Kidney (tissue), 14 donors: ENCODE data around the gene FIBCD1. TPM values are rescaled to one million over a fixed set of nuclear protein-coding genes. Genes with fewer than 3 reads are reported as not detected.

Source experiments
- DNase-seq, 5 donors: peaks; one replicate each; pipeline ENCODE4 v3.0.0-alpha.2; 2013 to 2020
- FAIRE-seq: peaks from 2 replicates; lab custom pipeline; 2012; peaks lifted over from hg19 to GRCh38; lab: Jason Lieb, UNC
- H3K27ac ChIP-seq, 2 donors: one replicate each; pipeline ENCODE4 v1.7.0; 2013; ENCODE audit warnings: low read depth in 2 of 2, low read length in 2 of 2, inconsistent platforms in 1 of 2
- H3K27me3 ChIP-seq: one replicate; pipeline ENCODE4 v1.7.1; 2013; ENCODE audit warnings: low read length, inconsistent platforms; ENCODE audit not compliant: control insufficient read depth, insufficient read depth
- H3K36me3 ChIP-seq, 3 donors: one replicate each; pipeline versions ENCODE4 v1.7.0 to v1.7.1; 2013; ENCODE audit warnings: low read length in 3 of 3, control low read depth in 1 of 3, inconsistent platforms in 1 of 3; ENCODE audit not compliant: insufficient read depth in 3 of 3, control insufficient read depth in 2 of 3
- H3K4me1 ChIP-seq, 3 donors: one replicate each; pipeline versions ENCODE4 v1.7.0 to v1.7.1; 2013; ENCODE audit warnings: low read length in 3 of 3, inconsistent platforms in 1 of 3, low read depth in 1 of 3; ENCODE audit not compliant: control insufficient read depth in 2 of 3, insufficient read depth in 2 of 3
- H3K4me3 ChIP-seq, 3 donors: one replicate each; pipeline versions ENCODE4 v1.7.0 to v1.8.1; 2013; ENCODE audit warnings: low read length in 3 of 3, control low read depth in 1 of 3, inconsistent platforms in 1 of 3
- H3K9ac ChIP-seq, 3 donors: one replicate each; pipeline versions ENCODE4 v1.7.0 to v1.7.1; 2013; ENCODE audit warnings: low read length in 3 of 3, control low read depth in 1 of 3, inconsistent platforms in 1 of 3
- H3K9me3 ChIP-seq, 3 donors: one replicate each; pipeline versions ENCODE4 v1.7.0 to v1.7.1; 2013; ENCODE audit warnings: low read length in 3 of 3, control low read depth in 1 of 3, inconsistent platforms in 1 of 3; ENCODE audit not compliant: control insufficient read depth in 2 of 3, insufficient read depth in 1 of 3
- CTCF ChIP-seq: IDR thresholded peaks from 3 replicates; pipeline ENCODE4 v1.5.1; 2012; ENCODE audit warnings: mild to moderate bottlenecking, moderate library complexity, borderline replicate concordance; ENCODE audit not compliant: insufficient read depth; ENCODE audit errors: extremely low read depth
- intact Hi-C: fragments of 100-400 bp; cut with DNase I; formaldehyde crosslinking; loops from one replicate; pipeline ENCODE4 v1.11.1; 2022
- polyA plus RNA-seq: library from polyadenylated mRNA; stranded (reverse); fragments of 350-450 nt; fragmentation: Illumina TruSeq; extraction: RNeasy Lipid Tissue Mini Kit (QIAGEN cat#74804); gene quantifications from one replicate; pipeline ENCODE4 v1.2.3, GENCODE V29; 2014; ENCODE audit warnings: low read depth, low replicate concordance; ENCODE audit not compliant: insufficient read depth
- total RNA-seq: library from RNA; stranded (reverse); fragmentation: NEBNext Ultra II Directional; extraction: Animal tissue kit (Norgen Biotek cat#: 25700); gene quantifications from one replicate; pipeline ENCODE4 v1.2.1, GENCODE V29; 2021
- donor health status: control.
- donor health status: control.
- donor health status: control.
- donor health status: control.
- donor health status: control.
- donor health status: DM: yes; HTN: yes; CAD: no.
- donor health status: Normal renal cell carcinoma (clear cell type).

FIBCD1 gene
- total and polyA plus RNA-seq, 2 donors from 2014 or later = 0.25 TPM; not detected in 1

DNA sequence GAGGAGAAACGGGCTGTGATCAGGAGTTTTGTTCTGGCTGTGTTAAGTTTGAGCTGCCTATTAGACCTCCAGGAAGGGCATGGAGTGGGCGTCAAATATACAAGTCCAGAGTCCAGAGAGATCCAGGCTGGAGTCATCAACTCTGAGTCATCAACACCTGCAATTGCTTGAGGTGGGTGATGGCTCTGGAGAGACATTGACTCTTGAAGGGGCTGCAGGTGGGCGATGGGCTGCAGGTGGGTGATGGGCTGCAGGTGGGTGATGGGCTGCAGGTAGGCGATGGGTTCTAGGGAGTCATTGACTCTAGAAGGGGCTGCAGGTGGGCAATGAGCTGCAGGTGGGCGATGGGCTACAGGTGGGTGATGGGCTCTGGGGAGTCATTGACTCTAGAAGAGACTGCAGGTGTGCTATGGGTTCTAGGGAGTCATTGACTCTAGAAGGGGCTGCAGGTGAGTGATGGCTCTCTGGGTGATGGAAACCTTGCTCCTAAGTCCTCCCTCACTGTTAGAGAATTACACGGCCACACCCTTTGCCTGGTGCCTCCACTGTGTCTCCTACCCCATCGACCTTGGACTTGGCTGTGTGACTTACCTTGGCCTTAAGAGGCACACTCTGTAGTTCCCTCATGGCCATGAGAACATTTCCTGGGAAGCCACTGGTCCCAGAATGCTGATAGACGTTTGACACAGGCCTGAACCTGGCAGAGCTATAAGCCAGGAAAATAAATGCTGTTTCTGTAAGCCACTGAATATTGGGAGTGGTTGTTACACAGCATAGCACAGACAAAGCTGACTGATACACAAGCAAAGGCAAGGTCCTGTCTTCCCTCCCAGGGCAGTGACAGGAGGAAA is 10.4 kb upstream of the FIBCD1 start:
- Histone ChIP-seq H3K36me3 (no peaks in the 10 kb centered on the region), H3K9ac (no peak overlapping the region), H3K27ac (no peak overlapping the region), H3K4me3 (no peak overlapping the region), H3K27me3 (no peaks in the 10 kb centered on the region), H3K9me3 (no peaks in the 10 kb centered on the region), H3K4me1 (no peaks in the 10 kb centered on the region)
- FAIRE-seq (no peak), DNase-seq (no peak)
- TF ChIP-seq CTCF = no peak
- intact Hi-C loops = no loop called here

DNA sequence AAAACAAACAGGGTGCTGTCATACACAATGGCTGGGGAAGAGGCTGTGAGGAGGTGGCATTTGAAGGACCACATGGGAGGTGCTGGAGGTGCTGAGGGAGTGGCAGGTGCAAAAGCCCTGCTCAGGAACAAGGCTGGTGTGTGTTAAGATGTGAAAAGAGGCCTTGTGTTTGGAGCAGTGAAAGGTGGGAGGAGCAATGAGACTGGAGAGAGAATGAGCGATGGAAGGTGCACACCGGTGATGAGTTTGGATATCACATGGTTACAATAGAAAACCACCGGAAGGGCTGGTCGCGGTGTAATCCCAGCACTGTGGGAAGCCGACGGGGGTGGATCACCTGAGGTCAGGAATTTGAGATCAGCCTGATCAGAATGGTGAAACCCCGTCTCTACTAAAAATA is 9.2 kb upstream of the FIBCD1 start:
- no peaks in the 10 kb centered on the region for H3K9me3 ChIP-seq
- H3K9ac ChIP-seq = no peak overlapping the region
- no peak overlapping the region for H3K4me3 ChIP-seq
- no peaks in the 10 kb centered on the region for H3K36me3 ChIP-seq
- intact Hi-C loops = no loop called here
- no peaks in the 10 kb centered on the region for H3K4me1 ChIP-seq
- H3K27me3 ChIP-seq = no peaks in the 10 kb centered on the region
- no peak overlapping the region for H3K27ac ChIP-seq
- FAIRE-seq = no peak
- no peak for TF ChIP-seq CTCF
- peak in 1 of 5 donors; percentile 9 for DNase-seq

DNA sequence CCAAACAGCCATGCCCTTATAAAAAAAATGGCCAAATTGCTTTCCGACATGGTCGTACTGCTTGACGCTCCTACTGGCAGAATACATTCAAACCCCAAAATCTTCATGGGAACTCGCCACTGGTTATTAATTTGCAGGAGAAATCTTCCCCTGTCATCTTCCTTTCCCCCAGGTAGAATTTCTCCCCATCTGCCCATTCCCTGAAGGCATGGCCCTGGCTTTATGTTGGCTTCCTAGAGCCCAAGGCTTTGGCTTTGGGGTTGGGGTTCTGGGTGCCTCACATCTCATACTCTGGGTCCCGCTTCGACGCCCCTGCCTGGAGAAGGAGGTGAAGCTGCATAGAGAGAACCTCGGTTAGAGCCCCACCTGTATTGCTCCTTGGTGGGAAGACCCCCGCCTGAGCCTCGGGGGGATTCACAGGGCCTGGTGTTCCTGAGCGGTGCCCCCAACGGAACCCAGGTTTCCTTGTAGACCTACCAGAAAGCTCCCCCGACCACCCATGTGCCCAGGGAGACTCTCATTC is 8.6 kb upstream of the FIBCD1 start:
- H3K36me3 ChIP-seq = no peaks in the 10 kb centered on the region
- no peak for FAIRE-seq
- no peak overlapping the region for H3K4me3 ChIP-seq
- no peak overlapping the region for H3K9ac ChIP-seq
- no peak for TF ChIP-seq CTCF
- no peaks in the 10 kb centered on the region for H3K9me3 ChIP-seq
- H3K27ac ChIP-seq = no peak overlapping the region
- H3K27me3 ChIP-seq = no peaks in the 10 kb centered on the region
- intact Hi-C loops = no loop called here
- no peaks in the 10 kb centered on the region for H3K4me1 ChIP-seq
- DNase-seq = peak in 1 of 5 donors; percentile 5
